GM23248 (cell line): ENCODE measurements around the gene MED12L. TPM values are rescaled to one million over a fixed set of nuclear protein-coding genes. Genes with fewer than 3 reads are reported as not detected.

Source experiments
- DNase-seq: peaks from one replicate; pipeline ENCODE4 v3.0.0-alpha.2; 2015
- H2AFZ ChIP-seq: fragments of 200-600 bp; sonication (generic); 2 replicates; pipeline ENCODE4 v1.6.1; 2016; ENCODE audit warnings: antibody characterized with exemption
- H3F3A ChIP-seq: fragments of 200-600 bp; sonication (generic); 2 replicates; pipeline ENCODE4 v1.6.1; 2016; ENCODE audit warnings: mild to moderate bottlenecking, antibody characterized with exemption, mixed run types; ENCODE audit not compliant: insufficient read depth
- H3K27ac ChIP-seq: fragments of 200-600 bp; sonication (generic); 2 replicates; pipeline ENCODE4 v1.5.1; 2016; ENCODE audit warnings: mild to moderate bottlenecking
- H3K27me3 ChIP-seq: fragments of 200-600 bp; sonication (generic); replicated peaks from 2 replicates; pipeline ENCODE4 v1.6.1; 2016; ENCODE audit warnings: mild to moderate bottlenecking; ENCODE audit not compliant: insufficient read depth
- H3K36me3 ChIP-seq: fragments of 200-600 bp; sonication (generic); 2 replicates; pipeline ENCODE4 v1.6.1; 2016; ENCODE audit warnings: low read depth, mild to moderate bottlenecking
- H3K4me1 ChIP-seq: fragments of 200-600 bp; sonication (generic); 2 replicates; pipeline ENCODE4 v1.6.1; 2016; ENCODE audit warnings: mild to moderate bottlenecking; ENCODE audit not compliant: insufficient read depth
- H3K4me2 ChIP-seq: fragments of 200-600 bp; sonication (generic); one replicate; pipeline ENCODE4 v1.6.1; 2016; ENCODE audit warnings: mild to moderate bottlenecking; ENCODE audit not compliant: unreplicated experiment
- H3K4me3 ChIP-seq: fragments of 200-600 bp; sonication (generic); 2 replicates; pipeline ENCODE4 v1.5.1; 2016; ENCODE audit warnings: mild to moderate bottlenecking
- H3K79me2 ChIP-seq: fragments of 200-600 bp; sonication (generic); 2 replicates; pipeline ENCODE4 v1.6.1; 2016; ENCODE audit warnings: mild to moderate bottlenecking; ENCODE audit not compliant: insufficient read depth
- H3K9ac ChIP-seq: fragments of 200-600 bp; sonication (generic); 2 replicates; pipeline ENCODE4 v1.6.1; 2016; ENCODE audit warnings: mild to moderate bottlenecking
- H3K9me2 ChIP-seq: fragments of 200-600 bp; sonication (generic); 2 replicates; pipeline ENCODE4 v1.6.1; 2016; ENCODE audit warnings: mixed run types, mild to moderate bottlenecking, moderate library complexity; ENCODE audit not compliant: insufficient read depth
- H3K9me3 ChIP-seq: fragments of 200-600 bp; sonication (generic); one replicate; pipeline ENCODE4 v1.6.1; 2017; ENCODE audit warnings: low read depth
- H4K20me1 ChIP-seq: fragments of 200-600 bp; sonication (generic); 2 replicates; pipeline ENCODE4 v1.6.0; 2016; ENCODE audit not compliant: insufficient read depth
- EZH2 ChIP-seq: fragments of 200-600 bp; sonication (generic); IDR thresholded peaks from 2 replicates; pipeline ENCODE4 v1.6.1; 2018; ENCODE audit warnings: antibody characterized with exemption, mild to moderate bottlenecking; ENCODE audit not compliant: insufficient read depth, poor library complexity, severe bottlenecking
- EZH2phosphoT487 ChIP-seq: fragments of 200-600 bp; sonication (generic); IDR thresholded peaks from 2 replicates; pipeline ENCODE4 v1.6.1; 2018; ENCODE audit warnings: antibody characterized with exemption, moderate library complexity, mild to moderate bottlenecking, low read depth; ENCODE audit not compliant: insufficient read depth
- WGBS, 2 experiments: methylation state at CpG; one replicate each; pipeline ENCODE4 v1.1.6; 2015 to 2017; ENCODE audit warnings: low lambda C conversion rate in 2 of 2, low coverage in 1 of 2; ENCODE audit errors: missing lambda C conversion rate in 2 of 2; 5-methylcytosine and 5-hydroxymethylcytosine counted together
- in situ Hi-C: fragments of 300-500 bp; cut with MboI; formaldehyde crosslinking; loops from 2 replicates; pipeline ENCODE4 v1.15.0; 2020
- polyA plus RNA-seq: library from polyadenylated mRNA; unstranded; fragments of >200 nt; fragmentation: Nextera tagmentation; extraction: Ambion mirVana; gene quantifications from 2 replicates; pipeline ENCODE4 v1.2.1, GENCODE V29; 2016
- total RNA-seq: library from RNA; depleted of rRNA; stranded (reverse); fragments of >200 nt; shearing (Covaris generic); gene quantifications from 2 replicates; pipeline ENCODE4 v1.2.3, GENCODE V29; 2014

Gene MED12L
- total and polyA plus RNA-seq, 2 experiments from 2014 or later = 0.13 to 0.32 TPM

DNA sequence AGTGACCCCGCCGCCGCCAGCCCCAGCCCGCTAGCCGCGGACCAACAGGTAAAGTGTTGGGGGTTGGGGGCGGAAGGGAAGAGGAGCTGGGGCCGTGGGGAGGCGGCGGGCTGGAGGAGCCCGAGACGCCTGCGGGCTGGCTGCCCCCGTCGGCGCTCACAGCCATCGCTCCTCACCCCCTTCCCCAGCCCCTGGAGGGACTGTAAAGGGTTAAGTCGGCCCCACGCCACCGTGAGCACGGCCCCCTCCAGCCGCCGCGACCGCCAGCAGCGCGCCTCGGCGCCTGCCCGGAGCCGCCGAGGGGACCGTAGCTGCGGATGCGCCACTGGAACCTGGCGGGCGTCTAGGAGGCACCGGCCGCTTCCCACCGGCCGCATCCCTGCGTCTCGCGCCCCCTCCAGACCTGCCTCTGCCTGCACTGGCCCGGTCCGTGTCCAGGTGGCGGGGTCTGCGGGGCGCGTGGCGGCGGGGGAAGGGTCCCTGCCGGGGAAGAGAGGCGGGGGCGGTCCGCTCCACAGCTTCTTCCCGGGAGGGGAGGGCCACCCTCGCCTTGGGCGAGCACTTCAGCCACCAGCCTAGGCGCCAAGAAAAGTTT, 522 bp downstream of the MED12L start:
- no peaks in the 10 kb centered on the region for H3K79me2 ChIP-seq
- peak overlapping the region; percentile 22; the same call in 1 of the 2 replicates for H3K9ac ChIP-seq
- H3K4me3 ChIP-seq = peak overlapping the region; percentile 70
- TF ChIP-seq EZH2phosphoT487 (no peak), EZH2 (no peak)
- WGBS, 2 experiments = 0 to 2% methylated on average over 30 to 42 of the region's 60 CpGs
- in situ Hi-C loops = no loop called here
- no peak overlapping the region for H3K27ac ChIP-seq
- H3K9me2 ChIP-seq = no peaks in the 10 kb centered on the region
- peak; percentile 49 for DNase-seq
- no peaks in the 10 kb centered on the region for H4K20me1 ChIP-seq
- H3K36me3 ChIP-seq = no peaks in the 10 kb centered on the region
- H2AFZ ChIP-seq = peak overlapping the region; percentile 79
- H3K27me3 ChIP-seq = peaks cover 28% of the 10 kb centered on the region; the same call in 1 of the 2 replicates
- no peaks in the 10 kb centered on the region for H3K4me1 ChIP-seq
- no peaks in the 10 kb centered on the region for H3F3A ChIP-seq
- H3K4me2 ChIP-seq = peak overlapping the region; percentile 65
- H3K9me3 ChIP-seq = no peaks in the 10 kb centered on the region

GRCh38 chr3:151086484-151087456, 1.3 kb downstream of the MED12L start:
- peak overlapping the region; percentile 70 for H3K4me3 ChIP-seq
- H3K27me3 ChIP-seq = peaks cover 28% of the 10 kb centered on the region; the same call in 1 of the 2 replicates
- 3 to 4% methylated on average over 63 to 77 of the region's 81 CpGs for WGBS, 2 experiments
- peak overlapping the region; percentile 79 for H2AFZ ChIP-seq
- in situ Hi-C loops = no loop called here
- no peaks in the 10 kb centered on the region for H3F3A ChIP-seq
- H3K9me2 ChIP-seq = no peaks in the 10 kb centered on the region
- no peak overlapping the region for H3K27ac ChIP-seq
- peak overlapping the region; percentile 37; the same call in 1 of the 2 replicates for H3K9ac ChIP-seq
- H3K9me3 ChIP-seq = no peaks in the 10 kb centered on the region
- H3K4me2 ChIP-seq = peak overlapping the region; percentile 65
- DNase-seq = peak; percentile 95
- H3K4me1 ChIP-seq = 0 out of 2 replicates have a peak, but pooled peaks cover 4% of the 10 kb centered on the region
- no peaks in the 10 kb centered on the region for H4K20me1 ChIP-seq
- no peaks in the 10 kb centered on the region for H3K79me2 ChIP-seq
- no peaks in the 10 kb centered on the region for H3K36me3 ChIP-seq
- TF ChIP-seq EZH2 = peak; percentile 68
- no peak for TF ChIP-seq EZH2phosphoT487

DNA sequence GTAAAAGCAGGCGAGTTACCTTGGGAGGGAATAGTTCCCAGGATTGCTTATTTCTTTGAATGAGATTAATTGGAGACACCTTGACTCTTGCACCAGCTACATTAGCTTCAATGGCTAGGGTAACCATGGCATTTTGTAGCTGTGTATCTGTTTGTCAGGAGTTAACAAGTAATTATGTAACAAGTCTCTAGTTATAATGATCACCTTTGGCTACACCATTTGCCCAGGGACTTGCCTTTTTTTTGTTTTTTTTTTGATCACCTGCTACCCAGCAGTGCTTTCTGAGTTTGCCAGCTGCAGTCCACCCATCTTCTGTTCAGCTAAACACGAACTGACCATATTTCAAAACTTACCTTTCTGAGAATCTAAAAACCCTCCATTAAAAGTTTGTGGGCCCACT, 2.2 kb downstream of the MED12L start:
- Histone ChIP-seq H3K36me3 (no peaks in the 10 kb centered on the region), H3K9ac (no peak overlapping the region), H3K4me2 (no peak overlapping the region), H3K4me1 (0 out of 2 replicates have a peak, but pooled peaks cover 5% of the 10 kb centered on the region), H3F3A (no peaks in the 10 kb centered on the region), H3K27ac (no peak overlapping the region), H3K9me2 (no peaks in the 10 kb centered on the region), H2AFZ (peak overlapping the region; percentile 79; the same call in 1 of the 2 replicates), H4K20me1 (no peaks in the 10 kb centered on the region), H3K4me3 (no peak overlapping the region), H3K27me3 (peaks cover 25% of the 10 kb centered on the region; the same call in 1 of the 2 replicates), H3K79me2 (no peaks in the 10 kb centered on the region), H3K9me3 (no peaks in the 10 kb centered on the region)
- WGBS, 2 experiments = 90 to 93% methylated on average over 2 of the region's 2 CpGs
- in situ Hi-C loops = no loop called here
- TF ChIP-seq EZH2 (no peak), EZH2phosphoT487 (no peak)
- no peak for DNase-seq

DNA sequence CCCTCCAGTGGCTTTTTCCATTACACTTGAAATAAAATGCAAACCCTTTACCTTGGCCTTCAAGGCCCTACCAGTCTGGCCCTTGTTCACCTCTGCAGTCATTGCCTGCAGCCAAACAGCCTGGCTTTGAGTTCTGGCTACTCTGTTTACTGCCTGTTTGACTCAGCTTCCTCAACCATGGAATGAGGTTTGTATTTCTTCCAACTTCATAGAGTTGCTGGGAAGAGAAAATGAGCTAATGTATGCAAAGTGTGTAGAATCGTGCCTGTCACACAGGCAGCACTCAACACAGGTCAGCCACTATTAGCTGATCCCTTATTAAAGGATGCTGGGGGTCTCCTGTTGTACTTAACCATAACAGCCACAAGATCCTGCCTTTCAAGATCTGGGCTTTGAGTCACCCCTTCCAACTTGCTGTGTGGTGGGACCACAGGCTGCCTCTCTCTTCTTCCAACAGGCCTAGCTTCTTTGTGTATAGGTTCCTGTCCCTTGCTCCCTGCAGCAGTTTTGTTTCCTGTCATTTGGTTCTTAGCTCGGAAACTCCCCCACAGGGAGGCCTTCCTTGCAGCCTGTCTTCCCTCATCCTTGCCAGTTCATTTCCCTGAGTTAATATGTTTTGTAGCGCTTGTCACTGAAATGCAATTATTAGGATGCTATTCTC, 6.4 kb downstream of the MED12L start:
- H2AFZ ChIP-seq = no peak overlapping the region
- in situ Hi-C loops = no loop called here
- no peak overlapping the region for H3K27ac ChIP-seq
- no peaks in the 10 kb centered on the region for H3K9me2 ChIP-seq
- no peaks in the 10 kb centered on the region for H3K9me3 ChIP-seq
- H3K9ac ChIP-seq = no peak overlapping the region
- H3K79me2 ChIP-seq = no peaks in the 10 kb centered on the region
- DNase-seq = peak; percentile 50
- no peak overlapping the region for H3K4me2 ChIP-seq
- 0 out of 2 replicates have a peak, but pooled peaks cover 5% of the 10 kb centered on the region for H3K4me1 ChIP-seq
- no peaks in the 10 kb centered on the region for H3F3A ChIP-seq
- peaks cover 21% of the 10 kb centered on the region; the same call in 1 of the 2 replicates for H3K27me3 ChIP-seq
- TF ChIP-seq EZH2 (no peak), EZH2phosphoT487 (no peak)
- H4K20me1 ChIP-seq = no peaks in the 10 kb centered on the region
- no peak overlapping the region for H3K4me3 ChIP-seq
- 67 to 69% methylated on average over 3 of the region's 3 CpGs for WGBS, 2 experiments
- no peaks in the 10 kb centered on the region for H3K36me3 ChIP-seq
